ENCODE results near the gene CUX1. TPM values are rescaled to one million over a fixed set of nuclear protein-coding genes. Genes with fewer than 3 reads are reported as not detected.
A peak's percentile ranks its signal among the peaks of the same experiment; 100 is the strongest.

The CUX1 gene
- total RNA-seq, 1 experiment from 2014 or later, result 53.5 TPM

DNA sequence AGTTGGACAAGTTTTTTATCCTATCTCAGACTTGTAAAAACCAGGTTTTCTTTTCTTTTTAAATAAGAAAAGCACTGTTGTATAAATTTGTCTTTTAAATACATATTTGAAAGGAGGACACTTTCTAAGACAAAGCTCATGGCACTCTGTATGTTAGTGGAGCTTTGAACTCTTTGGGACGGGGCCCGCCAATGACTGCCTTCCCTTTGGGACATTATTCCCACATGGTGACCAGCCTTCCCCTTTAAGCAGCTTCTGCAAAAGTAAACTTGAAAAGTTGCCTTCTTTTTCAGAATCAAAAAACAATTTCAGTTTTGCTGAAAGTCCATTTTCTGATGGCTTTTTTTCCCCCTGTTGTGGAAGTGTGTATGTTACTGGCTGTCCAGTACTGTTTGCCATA, 1.8 kb downstream of the CUX1 start:
- Histone ChIP-seq H3K79me2 (ENCODE audit: insufficient read depth, low read length) (peaks cover 37% of the 10 kb centered on the region; the same call in 1 of the 2 replicates), H3K18ac (ENCODE audit: insufficient read length, low read depth, low read length) (no peak overlapping the region), H3K27me3 (ENCODE audit: insufficient read depth, low read length) (no peaks in the 10 kb centered on the region), H3K27ac (ENCODE audit: insufficient read length, low read depth, low read length) (no peak overlapping the region), H2BK15ac (ENCODE audit: low read depth, low read length) (no peak overlapping the region), H3K4ac (ENCODE audit: low read depth, low read length) (no peak overlapping the region), H3K23ac (ENCODE audit: insufficient read length, low read depth, low read length) (no peak overlapping the region), H2BK12ac (ENCODE audit: insufficient read length, low read depth, low read length) (no peak overlapping the region), H4K8ac (replicated peaks; ENCODE audit: insufficient read length, low read depth, low read length) (no peak overlapping the region), H4K91ac (ENCODE audit: insufficient read length, low read depth, low read length) (no peak overlapping the region), H3K56ac (ENCODE audit: insufficient read length, low read depth, low read length) (no peak overlapping the region), H3K4me1 (ENCODE audit: insufficient read depth, low read length) (peaks cover 9% of the 10 kb centered on the region), H2AFZ (ENCODE audit: low read length) (no peak overlapping the region), H3K4me2 (ENCODE audit: insufficient read depth, insufficient read length, low read length) (peak overlapping the region; percentile 79), H4K5ac (ENCODE audit: insufficient read length, low read depth, low read length) (no peak overlapping the region), H2AK5ac (ENCODE audit: insufficient read length, low read length) (no peak overlapping the region), H2BK120ac (ENCODE audit: low read depth, low read length, poor library complexity, severe bottlenecking) (no peak overlapping the region), H2BK20ac (ENCODE audit: low read depth, low read length, poor library complexity, severe bottlenecking) (no peak overlapping the region), H3K9ac (ENCODE audit: extremely low read depth, insufficient read length, low read length) (no peak overlapping the region), H3K9me3 (ENCODE audit: control insufficient read depth, low read depth, low read length) (no peaks in the 10 kb centered on the region), H3K79me1 (ENCODE audit: insufficient read depth, low read depth, low read length, poor library complexity, severe bottlenecking) (peaks cover 4% of the 10 kb centered on the region), H3K14ac (ENCODE audit: insufficient read depth, low read length) (no peak overlapping the region), H2BK5ac (ENCODE audit: insufficient read length, low read length) (no peak overlapping the region), H3T11ph (ENCODE audit: low read length) (no peak overlapping the region), H4K20me1 (ENCODE audit: control insufficient read depth, insufficient read depth, insufficient read length) (no peaks in the 10 kb centered on the region), H3K23me2 (ENCODE audit: insufficient read length, low read depth, low read length, poor library complexity, severe bottlenecking) (peaks cover 14% of the 10 kb centered on the region)
- Mint-ChIP-seq H3K4me3 (peak overlapping the region in 1 of 2 experiments; percentile 90; a peak in 1 of 5 replicates), H3K27me3 (ENCODE audit: low read depth) (peaks cover 8% of the 10 kb centered on the region), H3K9me3 (no peaks in the 10 kb centered on the region), H3K4me1 (peaks cover 56% of the 10 kb centered on the region in 2 experiments), H3K36me3 (ENCODE audit: insufficient read depth in 1 of 3, low read depth in 3 of 3) (no peaks in the 10 kb centered on the region; a peak in 3 of 7 replicates), H3K27ac (peak overlapping the region in 1 of 3 experiments; percentile 44; a peak in 1 of 7 replicates)
- DNase-seq, result no peak
- TF ChIP-seq, protein P1, sequence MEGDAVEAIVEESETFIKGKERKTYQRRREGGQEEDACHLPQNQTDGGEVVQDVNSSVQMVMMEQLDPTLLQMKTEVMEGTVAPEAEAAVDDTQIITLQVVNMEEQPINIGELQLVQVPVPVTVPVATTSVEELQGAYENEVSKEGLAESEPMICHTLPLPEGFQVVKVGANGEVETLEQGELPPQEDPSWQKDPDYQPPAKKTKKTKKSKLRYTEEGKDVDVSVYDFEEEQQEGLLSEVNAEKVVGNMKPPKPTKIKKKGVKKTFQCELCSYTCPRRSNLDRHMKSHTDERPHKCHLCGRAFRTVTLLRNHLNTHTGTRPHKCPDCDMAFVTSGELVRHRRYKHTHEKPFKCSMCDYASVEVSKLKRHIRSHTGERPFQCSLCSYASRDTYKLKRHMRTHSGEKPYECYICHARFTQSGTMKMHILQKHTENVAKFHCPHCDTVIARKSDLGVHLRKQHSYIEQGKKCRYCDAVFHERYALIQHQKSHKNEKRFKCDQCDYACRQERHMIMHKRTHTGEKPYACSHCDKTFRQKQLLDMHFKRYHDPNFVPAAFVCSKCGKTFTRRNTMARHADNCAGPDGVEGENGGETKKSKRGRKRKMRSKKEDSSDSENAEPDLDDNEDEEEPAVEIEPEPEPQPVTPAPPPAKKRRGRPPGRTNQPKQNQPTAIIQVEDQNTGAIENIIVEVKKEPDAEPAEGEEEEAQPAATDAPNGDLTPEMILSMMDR (conservative IDR thresholded peaks at IDR 0.05), result no peak
- no CpG with 5 or more reads among the region's 2 CpGs for WGBS (ENCODE audit: extremely low coverage, insufficient read length, low lambda C conversion rate)

All from H9 (cell line).